GM18951 (cell line): ENCODE measurements around the gene SNTG2.
"Not testable (repeated sequence)": the region's sequence is repeated elsewhere in the genome, so short reads cannot be mapped to it uniquely, and the experiment has no call there.

Experiments
- POLR2A ChIP-seq: IDR thresholded peaks from 4 replicates; pipeline ENCODE4 v1.6.1; 2011; ENCODE audit warnings: mild to moderate bottlenecking; ENCODE audit not compliant: insufficient read length, insufficient read depth; ENCODE audit errors: extremely low read depth
- in situ Hi-C: fragments of 300-500 bp; cut with MboI; formaldehyde crosslinking; loops from one replicate; pipeline ENCODE4 v1.12.0; 2022; ENCODE audit warnings: low sequenced_read_pairs, mixed read lengths, inconsistent platforms; ENCODE audit not compliant: unreplicated experiment

Gene SNTG2

DNA sequence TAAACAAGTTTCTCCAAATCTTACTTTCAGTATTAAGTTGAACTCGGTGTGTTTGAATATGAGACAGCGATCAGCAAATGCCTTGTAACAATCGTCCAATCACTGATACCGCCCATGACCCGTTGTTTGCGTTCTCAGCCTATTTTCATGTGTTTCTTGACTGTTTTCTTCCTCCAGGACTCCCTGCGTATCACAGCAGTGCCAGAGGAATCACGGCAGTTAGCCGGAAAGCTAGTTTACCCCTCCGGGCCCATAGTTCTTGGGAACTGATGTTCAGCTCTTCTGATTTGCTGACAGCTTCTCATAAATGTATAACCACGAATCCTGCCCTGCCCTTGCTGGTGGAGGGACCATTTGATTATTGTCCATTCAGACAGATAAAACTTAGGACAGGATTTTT, 420.4 kb downstream of the SNTG2 start:
- TF ChIP-seq POLR2A, result no peak
- in situ Hi-C loops, result no loop called here

DNA sequence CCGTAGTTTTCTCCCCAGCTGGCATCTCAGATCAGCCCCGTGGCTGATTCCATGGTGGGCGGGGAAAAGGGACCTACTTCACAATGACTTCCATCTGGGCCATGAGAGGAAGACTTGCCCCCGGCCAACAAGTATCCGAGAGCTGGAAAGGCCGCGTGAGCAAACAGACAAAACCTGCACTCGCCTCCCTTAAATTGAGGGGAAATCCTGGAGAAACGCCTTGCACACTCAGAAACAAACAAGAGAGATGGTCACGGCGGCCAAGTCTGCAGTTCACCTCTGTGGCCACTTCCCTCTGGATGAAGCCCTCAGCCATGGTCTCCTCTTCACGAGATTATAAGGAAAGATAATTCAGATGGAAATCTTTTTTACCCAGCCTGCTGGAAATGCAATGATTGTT, 423.2 kb downstream of the SNTG2 start:
- no peak for TF ChIP-seq POLR2A
- in situ Hi-C loops, result no loop called here

DNA sequence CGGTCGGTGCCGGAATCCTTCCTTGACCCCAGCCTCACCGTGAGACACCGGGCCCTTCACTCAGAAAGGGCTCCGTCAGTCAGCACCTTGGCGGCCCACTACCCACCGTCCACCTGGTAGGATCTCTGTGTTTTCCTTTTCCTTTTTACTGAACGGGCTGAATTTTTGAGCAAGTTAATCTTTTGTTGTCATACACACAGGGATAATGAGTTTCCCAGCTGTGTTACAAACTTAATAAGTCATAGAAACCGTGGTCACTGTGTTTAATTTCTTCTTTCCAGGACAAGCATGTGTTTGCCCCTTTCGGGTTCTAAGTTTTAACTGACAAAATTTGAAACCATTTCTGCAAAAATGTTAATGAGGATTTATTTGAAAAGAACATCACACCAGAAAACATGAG, 423.6 kb downstream of the SNTG2 start:
- in situ Hi-C loops, result no loop called here
- TF ChIP-seq POLR2A, result no peak

DNA sequence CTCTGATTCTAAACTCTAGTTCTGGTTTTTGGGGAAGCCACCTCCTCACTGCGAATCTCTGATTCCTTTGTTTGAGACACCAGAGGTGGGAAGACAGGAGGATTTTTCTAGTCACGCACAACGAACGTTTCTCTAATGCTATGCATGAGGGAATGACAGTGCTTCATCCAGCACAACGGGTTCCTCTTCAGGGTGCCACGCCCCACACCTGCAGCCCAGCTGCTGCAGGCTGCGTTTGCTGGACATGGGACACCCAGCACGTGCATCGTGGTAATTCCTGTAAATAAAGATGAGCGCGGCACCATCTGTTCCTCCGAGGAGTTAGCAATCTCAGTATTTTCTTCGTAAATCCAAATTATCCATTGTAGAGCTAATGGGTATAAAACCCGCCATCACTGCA, 425.1 kb downstream of the SNTG2 start:
- no peak for TF ChIP-seq POLR2A
- in situ Hi-C loops, result no loop called here

DNA sequence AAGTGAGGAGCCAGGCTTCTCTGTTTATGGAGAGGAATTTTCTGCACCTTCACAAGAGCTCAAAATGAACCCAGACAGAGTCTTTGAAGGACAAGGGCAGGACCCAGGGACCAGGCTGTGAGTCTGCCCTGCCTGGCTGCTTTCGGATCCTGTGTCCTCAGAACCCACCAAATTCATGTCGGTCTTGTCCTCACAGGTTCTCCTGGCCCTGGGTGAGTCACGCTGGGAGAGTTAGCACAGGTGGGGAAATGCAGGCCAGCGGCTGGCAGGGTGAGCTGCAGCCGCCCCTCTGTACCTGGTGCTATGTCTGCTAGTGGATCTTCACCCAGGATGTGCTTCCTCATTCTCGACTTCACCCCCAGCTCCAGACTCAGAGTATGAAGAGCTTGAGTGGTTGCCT, 426.8 kb downstream of the SNTG2 start:
- in situ Hi-C loops, result no loop called here
- TF ChIP-seq POLR2A, result no peak

DNA sequence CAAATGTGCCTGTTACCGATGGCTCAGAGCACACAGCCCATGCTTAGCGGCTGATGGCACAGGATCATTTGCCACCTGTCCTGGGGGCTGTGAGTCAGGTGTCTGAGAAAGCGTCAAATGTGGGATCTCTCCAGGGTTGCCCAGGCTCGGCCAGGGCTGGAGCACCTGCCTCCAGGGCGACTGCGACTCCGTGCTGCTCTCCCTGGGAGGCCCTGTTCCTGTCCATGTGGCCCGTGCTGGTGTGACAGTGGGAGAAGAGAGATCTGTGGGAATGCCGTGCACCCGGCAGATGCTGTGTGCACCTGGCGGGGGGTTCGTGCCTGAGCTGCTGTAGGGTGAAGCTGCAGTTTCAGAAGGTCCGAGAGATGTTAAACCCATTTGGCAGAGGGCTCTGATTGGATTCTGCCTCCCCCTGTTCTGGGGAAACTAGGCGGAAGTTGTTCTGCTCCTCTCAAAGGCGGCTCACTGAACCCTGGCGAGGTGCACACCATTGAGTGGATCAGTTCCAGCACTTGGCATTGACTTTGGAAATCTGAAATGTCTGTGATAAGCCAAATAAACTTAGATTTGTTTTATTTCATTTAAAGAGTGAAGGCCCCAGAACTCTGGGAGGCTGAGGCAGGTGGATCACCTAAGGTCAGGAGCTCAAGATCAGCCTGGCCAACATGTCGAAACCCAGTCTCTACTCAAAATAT, 428.0 kb downstream of the SNTG2 start:
- in situ Hi-C loops, result no loop called here
- no peak for TF ChIP-seq POLR2A

DNA sequence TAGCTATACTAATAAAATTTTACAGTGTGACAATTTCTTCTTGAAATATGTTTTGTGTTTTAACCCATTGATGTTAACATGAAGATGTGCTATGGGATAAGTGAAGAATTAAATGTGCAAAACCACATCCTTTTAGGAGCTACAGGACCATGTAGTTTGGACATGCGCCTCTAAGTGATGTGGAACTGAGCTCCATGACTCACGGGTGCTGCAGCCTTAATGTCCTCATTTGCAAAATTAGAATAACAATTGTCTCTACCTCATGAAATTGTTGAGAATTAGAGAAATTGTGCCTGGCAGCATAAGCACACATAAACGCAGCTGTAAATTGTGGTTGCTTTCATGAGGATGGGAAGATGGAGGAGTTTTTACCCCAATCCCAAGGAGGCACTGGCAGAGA, 431.0 kb downstream of the SNTG2 start:
- in situ Hi-C loops, result no loop called here
- no peak for TF ChIP-seq POLR2A

DNA sequence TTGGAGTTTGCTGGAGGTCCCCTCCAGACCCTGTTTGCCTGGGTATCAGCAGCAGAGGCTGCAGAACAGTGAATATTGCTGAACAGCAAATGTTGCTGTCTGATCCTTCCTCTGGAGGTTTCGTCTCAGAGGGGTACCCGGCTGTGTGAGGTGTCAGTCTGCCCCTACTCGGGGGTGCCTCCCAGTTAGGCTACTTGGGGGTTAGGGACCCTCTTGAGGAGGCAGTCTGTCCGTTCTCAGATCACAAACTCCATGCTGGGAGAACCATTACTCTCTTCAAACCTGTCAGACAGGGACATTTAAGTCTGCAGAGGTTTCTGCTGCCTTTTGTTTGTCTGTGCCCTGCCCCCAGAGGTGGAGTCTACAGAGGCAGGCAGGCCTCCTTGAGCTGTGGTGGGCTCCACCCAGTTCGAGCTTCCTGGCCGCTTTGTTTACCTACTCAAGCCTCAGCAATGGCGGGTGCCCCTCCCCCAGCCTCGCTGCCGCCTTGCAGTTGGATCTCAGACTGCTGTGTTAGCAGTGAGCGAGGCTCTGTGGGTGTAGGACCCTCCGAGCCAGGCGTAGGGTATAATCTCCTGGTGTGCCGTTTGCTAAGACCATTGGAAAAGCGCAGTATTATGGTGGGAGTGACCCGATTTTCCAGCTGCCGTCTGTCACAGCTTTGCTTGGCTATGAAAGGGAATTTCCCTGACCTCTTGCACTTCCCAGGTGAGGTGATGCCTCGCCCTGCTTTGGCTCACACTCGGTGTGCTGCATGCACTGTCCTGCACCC, 437.5 kb downstream of the SNTG2 start:
- in situ Hi-C loops, result not testable (repeated sequence)

DNA sequence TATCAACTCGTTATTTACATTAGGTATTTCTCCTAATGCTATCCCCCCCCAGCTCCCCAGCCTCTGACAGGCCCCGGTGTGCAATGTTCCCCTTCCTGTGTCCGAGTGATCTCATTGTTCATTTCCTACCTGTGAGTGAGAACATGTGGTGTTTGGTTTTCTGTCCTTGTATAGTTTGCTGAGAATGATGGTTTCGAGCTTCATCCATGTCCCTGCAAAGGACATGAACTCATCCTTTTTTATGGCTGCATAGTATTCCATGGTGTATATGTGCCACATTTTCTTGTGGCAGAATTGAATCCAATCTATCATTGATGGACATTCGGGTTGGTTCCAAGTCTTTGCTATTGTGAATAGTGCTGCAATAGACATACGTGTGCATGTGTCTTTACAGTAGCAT, 439.5 kb downstream of the SNTG2 start:
- in situ Hi-C loops, result not testable (repeated sequence)

DNA sequence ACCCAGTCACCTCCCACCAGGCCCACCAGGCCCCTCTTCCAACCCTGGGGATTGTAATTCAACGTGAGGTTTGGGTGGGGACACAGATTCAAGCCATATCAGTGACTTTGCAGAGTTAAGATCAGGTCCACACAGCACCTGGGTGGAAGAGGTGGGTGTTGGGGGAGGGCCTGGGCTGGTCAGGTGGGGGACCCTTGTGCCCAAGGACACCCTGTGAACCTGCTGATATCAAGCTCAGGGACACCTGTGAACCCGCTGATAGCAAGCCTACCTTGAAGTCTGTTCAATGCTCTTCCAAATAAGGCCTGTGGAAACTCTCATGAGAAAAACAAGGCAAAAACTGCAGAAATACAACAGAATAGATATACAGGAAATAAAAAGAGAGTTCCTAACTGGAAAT, 442.7 kb downstream of the SNTG2 start:
- no peak for TF ChIP-seq POLR2A
- in situ Hi-C loops, result no loop called here

DNA sequence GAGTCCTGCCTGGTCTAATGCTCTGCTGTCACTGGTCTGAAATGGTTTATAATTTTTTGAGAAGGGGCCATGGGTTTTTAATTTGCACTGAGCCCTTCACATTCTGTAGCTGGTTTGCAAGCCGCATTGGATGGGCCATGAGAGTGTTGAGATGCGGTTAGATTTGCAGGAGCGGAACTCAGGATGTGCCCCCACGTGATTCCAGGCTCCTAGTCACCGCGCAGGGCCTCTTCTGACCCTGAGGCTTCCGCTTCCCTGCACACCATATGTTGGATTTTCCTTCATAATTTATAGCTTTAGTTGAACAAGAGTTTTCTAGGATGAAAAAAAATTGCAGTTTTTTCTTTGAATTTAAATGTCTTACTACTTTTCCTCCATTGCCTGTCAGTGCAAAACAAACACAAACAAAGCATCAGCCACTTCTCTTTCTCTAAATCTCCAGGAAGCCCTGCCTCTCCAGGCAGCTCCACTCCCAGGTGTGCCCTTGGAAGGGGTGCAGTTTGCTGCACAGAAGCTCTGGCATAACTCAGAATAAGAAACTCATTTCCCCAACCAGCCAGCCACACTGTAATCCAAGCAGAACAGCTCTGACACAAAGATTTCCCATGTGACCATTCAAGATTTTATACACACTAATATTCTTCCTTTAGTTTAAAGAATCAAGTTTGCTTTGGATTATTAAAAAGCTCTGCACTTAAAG, 444.2 kb downstream of the SNTG2 start:
- in situ Hi-C loops, result no loop called here
- TF ChIP-seq POLR2A, result no peak

DNA sequence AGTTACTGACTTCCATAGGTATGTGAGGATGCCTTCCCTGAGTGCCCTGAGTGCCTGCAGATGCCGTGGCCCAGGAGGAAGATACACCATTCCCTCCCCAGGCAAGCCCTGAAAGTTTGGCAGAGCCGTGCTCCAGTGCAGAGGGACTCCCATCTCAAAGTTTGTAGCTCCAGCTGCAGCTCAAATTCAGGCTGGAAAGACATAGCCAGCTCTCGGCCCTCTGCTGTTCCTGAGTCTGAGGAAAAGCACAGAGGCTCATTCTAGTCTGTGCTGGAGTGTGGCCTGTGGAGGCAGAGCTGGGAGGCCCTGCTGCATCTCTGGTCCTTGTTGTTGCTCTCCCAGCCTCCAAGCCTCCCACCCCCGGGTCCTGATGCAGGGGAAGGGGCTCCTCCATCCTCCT, 446.7 kb downstream of the SNTG2 start:
- no peak for TF ChIP-seq POLR2A
- in situ Hi-C loops, result no loop called here

DNA sequence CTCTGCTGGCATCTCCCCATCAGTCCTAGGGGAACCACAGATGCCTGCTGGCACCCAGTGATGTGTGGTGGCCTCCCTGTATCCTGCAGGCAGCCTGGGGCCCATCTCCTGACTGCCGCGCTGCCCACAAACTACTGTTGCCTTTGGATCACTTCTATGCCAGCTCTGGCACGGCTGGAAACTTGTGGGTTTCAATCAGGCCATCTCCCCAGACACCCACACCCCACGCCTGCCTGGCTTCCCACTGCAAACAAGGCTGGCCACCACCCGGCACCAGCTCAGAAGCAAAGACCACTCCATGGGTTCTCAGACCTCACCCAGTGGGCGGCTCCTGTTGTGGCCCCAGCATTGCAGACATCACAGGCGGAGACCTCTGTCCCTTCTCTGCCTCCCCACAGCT, 447.5 kb downstream of the SNTG2 start:
- no peak for TF ChIP-seq POLR2A
- in situ Hi-C loops, result no loop called here
